GM21447 (cell line): Measurements from ENCODE around the gene FLT1.

Experiments used
- ATAC-seq: cut with Tn5 transposase; IDR thresholded peaks from one replicate; pipeline ENCODE4 v1.9.1; 2021; ENCODE audit not compliant: unreplicated experiment

Gene FLT1

DNA sequence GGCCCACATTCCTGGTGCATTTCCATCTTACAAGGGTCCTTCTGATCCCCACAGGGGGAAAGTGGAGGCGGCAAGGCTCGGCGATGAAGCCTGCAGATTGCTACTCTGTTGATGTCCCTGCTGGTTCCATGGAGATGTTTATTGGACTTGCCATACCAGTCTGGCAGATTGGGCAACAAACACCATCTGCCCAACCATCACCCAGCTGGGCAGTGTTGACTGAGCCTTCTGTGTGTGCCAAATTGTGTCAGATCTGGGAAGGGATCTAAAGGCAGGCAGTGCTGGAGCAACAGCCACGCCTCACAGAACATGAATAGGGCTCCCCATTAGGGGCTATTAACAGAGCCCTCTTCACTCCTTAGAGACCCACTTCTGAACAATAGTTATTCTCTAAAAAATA lies 35.0 kb downstream of the FLT1 start:
- no peak for ATAC-seq

GRCh38 chr13:28458608-28459007 lies 36.3 kb downstream of the FLT1 start:
- no peak for ATAC-seq

GRCh38 chr13:28458051-28458450 lies 36.9 kb downstream of the FLT1 start:
- ATAC-seq = no peak

GRCh38 chr13:28457521-28457920 lies 37.4 kb downstream of the FLT1 start:
- no peak for ATAC-seq

DNA sequence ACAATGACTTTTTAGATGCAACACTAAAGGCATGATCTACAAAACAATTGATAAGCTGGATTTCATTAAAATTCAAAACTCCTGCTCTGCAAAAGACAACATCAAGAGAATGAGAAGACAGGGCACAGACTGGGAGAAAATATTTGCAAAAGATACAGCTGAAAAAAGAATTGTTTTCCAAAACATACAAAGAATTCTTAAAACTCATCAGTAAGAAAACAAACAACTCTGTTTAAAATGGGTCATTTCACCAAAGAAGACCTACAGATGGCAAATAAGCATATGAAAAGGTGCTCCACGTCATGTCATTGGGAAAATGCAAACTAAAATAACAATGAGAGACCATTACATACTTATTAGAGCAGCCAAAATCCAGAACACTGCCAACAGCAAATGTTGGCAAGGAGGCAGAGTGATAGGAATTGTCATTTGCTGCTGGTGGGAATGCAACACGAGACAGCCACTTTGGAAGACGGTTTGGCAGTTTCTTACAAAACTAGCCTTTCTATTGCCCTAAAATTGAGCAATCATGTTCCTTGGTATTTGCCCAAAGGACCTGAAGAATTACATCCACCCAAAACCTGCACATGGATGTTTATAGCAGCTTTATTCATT lies 39.2 kb downstream of the FLT1 start:
- ATAC-seq = no peak

DNA sequence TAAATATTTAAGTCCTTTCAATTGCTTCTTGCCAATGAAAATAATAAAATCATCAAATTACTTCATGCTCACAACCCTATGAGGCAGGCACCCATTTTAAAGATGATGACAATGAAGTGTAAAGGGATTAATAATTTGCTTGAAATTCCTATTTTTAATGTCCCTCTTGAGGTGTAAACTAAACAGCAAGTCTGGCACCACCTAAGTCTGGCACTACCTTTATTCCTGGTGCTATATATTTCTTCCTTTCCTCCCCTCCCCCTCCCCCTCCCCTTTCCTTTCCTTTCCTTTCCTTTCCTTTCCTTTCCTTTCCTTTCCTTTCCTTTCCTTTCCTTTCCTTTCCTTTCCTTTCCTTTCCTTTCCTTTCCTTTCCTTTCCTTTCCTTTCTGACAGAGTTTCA lies 42.2 kb downstream of the FLT1 start:
- no peak for ATAC-seq

DNA sequence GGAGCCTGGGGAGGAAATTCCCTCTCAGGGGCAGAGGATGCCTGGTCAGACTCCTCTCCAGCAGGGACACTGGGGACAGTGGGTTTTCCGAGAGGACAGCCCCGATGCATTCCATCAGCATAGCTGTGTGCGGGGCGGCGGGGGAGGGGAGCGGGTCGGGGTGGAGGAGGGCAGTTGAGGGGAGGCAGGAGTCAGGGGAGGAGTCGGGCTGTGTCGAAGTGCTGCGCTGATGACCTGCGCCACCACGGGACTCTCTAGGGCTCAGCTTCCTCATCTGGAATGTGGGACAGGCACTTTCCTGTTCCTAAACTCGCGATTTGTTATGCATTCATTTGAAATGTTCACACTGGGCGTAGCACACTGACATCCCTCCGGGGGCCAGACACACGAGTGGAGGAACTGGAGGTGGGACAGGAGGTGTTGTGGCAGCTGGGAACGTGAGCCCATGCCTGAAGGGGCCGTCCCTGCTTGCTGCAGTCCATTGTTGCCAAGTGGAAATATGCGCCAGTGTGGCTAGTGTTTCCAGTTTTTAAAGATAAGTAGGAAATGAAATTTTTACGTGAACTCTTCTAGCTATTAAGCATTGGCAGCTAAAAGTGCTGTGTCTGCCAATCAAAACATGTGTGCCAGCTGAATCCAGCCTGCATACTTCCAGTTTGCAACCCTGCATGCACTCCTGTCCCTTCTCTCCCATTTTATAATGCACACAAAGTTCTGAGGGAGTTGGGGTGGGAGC lies 43.3 kb downstream of the FLT1 start:
- no peak for ATAC-seq

DNA sequence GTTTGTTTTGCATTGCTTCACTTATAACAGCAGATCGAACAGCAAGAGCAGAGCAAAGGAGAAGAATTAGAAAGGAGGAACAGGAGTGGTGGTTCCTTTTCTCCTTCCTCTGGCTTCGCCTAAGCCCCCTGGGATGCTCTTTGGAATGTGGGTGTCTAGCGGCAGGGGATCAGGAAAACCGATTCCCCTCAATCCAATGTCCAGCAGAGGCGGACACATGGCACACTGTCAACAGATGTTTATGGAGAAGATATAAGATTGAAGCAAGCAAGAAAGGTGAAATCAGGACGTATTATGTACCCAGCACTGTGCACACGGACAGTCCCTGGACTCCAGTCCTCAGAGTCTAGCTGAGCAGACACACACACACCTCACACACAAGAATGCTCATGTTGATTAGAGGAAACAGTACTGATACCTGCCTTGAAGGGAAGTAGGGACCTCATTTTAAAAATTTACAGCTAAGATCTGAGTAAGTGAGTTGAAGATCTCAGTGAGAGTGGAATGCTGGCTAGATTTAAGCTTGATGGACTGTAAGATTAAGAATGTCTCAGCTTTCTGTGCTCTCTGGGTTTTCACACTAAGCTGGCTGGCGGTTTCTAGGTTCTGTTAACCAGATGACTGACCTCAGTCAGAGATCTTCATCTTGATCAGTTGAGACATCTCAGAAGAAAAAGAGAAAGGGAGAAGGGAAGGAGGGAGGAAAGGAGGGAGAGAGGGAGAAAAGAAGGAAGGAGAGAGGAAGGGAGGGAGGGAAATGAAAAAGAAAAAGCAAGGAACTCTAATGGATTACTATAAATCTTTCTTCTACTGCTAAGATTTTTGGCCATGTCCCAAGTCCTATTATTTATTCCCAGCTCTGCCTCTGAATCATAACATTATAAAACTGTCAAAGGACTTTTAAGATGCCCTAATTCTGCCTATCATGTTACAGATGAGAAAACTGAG lies 44.8 kb downstream of the FLT1 start:
- ATAC-seq = no peak

GRCh38 chr13:28448651-28449358 lies 46.1 kb downstream of the FLT1 start:
- ATAC-seq = no peak

GRCh38 chr13:28447989-28448388 lies 46.9 kb downstream of the FLT1 start:
- no peak for ATAC-seq

GRCh38 chr13:28447206-28447605 lies 47.7 kb downstream of the FLT1 start:
- no peak for ATAC-seq

- ATAC-seq = no peak
These were observed 52.1 kb downstream of the FLT1 start for GRCh38 chr13:28442839-28443238.

DNA sequence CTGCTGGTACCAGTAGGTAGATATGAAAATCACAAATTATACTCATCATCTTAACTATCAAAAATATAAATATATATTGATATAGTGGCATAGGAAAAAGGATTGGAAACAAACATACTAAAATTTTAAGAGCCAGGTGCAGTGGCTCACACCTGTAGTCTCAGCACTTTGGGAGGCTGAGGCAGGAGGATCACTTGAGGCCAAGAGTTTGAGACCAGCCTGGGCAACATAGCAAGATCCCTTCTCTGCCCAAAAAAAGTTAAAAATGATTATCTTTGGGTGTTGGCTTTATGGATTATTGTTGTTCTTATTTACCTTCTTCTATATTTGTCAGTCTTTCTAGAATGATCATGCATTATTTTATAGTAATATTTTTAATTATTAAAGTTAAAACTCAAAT lies 53.4 kb downstream of the FLT1 start:
- ATAC-seq = no peak

DNA sequence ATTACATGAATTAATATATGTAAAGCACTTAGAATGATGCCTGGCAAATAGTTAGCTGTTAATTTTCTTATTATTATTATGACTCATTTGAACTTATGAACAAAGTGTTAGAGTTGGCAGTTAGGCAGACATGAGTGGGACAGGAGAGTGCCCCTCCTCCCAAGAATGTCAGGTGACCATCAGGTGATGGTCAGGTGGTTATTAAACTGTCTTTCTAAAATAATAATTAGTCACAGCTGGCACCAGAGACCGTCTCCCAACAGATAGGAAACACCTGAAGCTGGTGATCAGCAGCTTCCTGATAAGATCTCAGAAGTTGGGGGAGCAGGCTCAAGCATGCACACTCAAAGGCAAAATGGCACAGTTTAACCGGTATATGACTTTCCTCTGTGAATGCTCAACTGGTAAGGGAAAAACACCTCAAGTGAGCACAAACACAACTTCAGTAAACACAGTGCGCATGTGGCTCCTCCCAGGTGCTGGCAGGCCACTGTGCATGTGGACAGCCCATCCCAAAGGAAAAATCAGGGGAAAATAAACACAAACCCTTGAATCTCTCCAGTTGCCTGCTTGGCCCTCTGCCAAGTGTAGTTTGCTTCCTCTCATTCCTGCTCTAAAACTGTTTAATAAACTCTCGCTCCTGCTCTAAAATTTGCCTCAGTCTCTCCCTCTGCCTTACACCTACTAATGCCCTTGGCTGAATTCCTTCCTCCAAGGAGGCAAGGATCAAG lies 54.0 kb downstream of the FLT1 start:
- ATAC-seq = no peak

GRCh38 chr13:28438598-28439334 lies 56.2 kb downstream of the FLT1 start:
- ATAC-seq = no peak

DNA sequence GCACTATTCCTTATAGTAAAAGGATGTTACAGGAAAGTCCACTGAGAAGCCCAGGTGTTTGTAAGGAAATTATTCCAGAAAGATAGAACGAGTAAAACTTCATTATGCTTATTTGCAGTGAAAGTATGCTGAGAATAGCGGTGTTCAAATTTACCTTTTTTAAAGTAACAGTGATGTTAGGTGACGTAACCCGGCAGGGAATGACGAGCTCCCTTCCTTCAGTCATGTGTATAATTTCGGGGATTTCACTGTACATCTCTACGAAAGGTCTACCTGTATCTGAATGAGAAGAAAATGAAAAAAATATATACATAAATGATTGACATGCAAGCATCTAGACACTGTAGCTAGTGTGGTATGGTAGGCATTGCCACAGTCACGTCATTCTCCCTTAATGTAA lies 56.9 kb downstream of the FLT1 start:
- ATAC-seq = no peak

DNA sequence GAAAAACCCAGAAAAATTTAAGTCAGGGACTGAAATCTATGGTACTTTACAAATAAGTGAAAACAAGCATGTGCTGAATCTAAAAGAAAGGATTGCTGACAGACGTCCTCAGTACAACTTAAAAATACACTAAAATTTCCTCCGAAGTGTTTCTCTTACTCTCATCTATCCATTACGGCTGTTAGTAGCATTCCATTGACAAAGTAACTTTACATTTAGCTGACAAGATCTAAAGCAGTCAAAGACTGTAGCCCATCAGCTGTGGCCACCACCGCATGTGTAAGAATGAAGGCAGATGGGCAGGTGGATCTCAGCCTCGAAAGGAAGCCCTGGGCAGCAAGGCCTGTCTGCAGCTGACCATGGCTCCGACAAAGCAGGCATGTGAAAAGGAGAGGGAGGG lies 59.0 kb downstream of the FLT1 start:
- no peak for ATAC-seq

DNA sequence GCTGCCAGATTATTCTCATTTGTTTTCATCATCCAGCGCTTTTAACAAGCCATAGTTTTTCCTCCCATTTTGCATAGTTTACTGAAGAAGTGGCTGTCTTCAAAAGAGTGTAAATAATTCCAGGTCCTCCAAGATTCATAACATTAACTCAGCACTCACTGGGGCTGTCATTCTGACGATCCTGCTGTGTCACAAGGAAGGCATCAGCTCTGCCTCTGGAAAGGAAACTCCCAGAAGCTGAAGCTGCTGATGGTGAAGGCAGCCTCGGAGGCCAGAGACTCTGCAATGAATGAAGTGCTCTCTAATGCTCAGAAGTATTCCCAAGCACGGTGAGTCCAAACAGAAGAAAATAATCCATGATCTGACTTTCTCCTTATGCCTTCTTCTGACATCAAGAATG lies 60.0 kb downstream of the FLT1 start:
- ATAC-seq = no peak

- ATAC-seq = no peak
These were observed 61.9 kb downstream of the FLT1 start for GRCh38 chr13:28432816-28433560.
